HepG2 (cell line): ENCODE data around the gene LACTBL1. TPM values are rescaled to one million over a fixed set of nuclear protein-coding genes. Genes with fewer than 3 reads are reported as not detected.

Source experiments
- CAMTA2 ChIP-seq: sonication (generic); formaldehyde crosslinking; IDR thresholded peaks from 2 replicates; pipeline ENCODE4 v1.4.0; 2020; ENCODE audit warnings: mild to moderate bottlenecking, missing genetic modification reagents, borderline replicate concordance
- CERS6 ChIP-seq: sonication (generic); formaldehyde crosslinking; IDR thresholded peaks from 2 replicates; pipeline ENCODE4 v1.5.0; 2020; ENCODE audit warnings: missing genetic modification reagents
- GLI4 ChIP-seq: sonication (generic); formaldehyde crosslinking; IDR thresholded peaks from 2 replicates; pipeline ENCODE4 v1.5.1; 2020; ENCODE audit warnings: missing genetic modification reagents, mild to moderate bottlenecking, moderate library complexity, borderline replicate concordance
- HNF4G ChIP-seq, 2 experiments: sonication (generic) in 1 of 2; formaldehyde crosslinking in 1 of 2; IDR thresholded peaks; 2 replicates each; pipeline versions ENCODE4 v1.4.0 to v1.6.1; 2011 to 2020; ENCODE audit warnings: borderline replicate concordance in 2 of 2, low read depth in 2 of 2, mild to moderate bottlenecking in 2 of 2, low read length in 1 of 2, missing genetic modification reagents in 1 of 2, moderate library complexity in 1 of 2
- HNRNPH1 ChIP-seq: fragments of 200-400 bp; formaldehyde crosslinking; optimal IDR thresholded peaks from 2 replicates; pipeline ENCODE3; 2017; ENCODE audit warnings: mild to moderate bottlenecking, low read depth, low read length
- KDM1A ChIP-seq: IDR thresholded peaks from 2 replicates; pipeline ENCODE4 v1.6.1; 2016; ENCODE audit warnings: missing compliant biosample characterization
- POGZ ChIP-seq: sonication (generic); formaldehyde crosslinking; IDR thresholded peaks from 2 replicates; pipeline ENCODE4 v1.4.0; 2020; ENCODE audit warnings: mild to moderate bottlenecking, missing genetic modification reagents
- TBX2 ChIP-seq: sonication (generic); formaldehyde crosslinking; IDR thresholded peaks from 2 replicates; pipeline ENCODE4 v1.5.0; 2020; ENCODE audit warnings: missing genetic modification reagents, mild to moderate bottlenecking, borderline replicate concordance
- TCF12 ChIP-seq, 2 experiments: fragments of 450-650 bp in 1 of 2; sonication (generic) in 1 of 2; formaldehyde crosslinking in 1 of 2; IDR thresholded peaks; 2 replicates each; pipeline versions ENCODE4 v1.6.1 to v1.8.0; 2017 to 2022; ENCODE audit warnings: antibody characterized with exemption in 1 of 2, mild to moderate bottlenecking in 1 of 2, missing genetic modification reagents in 1 of 2, moderate library complexity in 1 of 2
- TEAD2 ChIP-seq: sonication (generic); formaldehyde crosslinking; IDR thresholded peaks from 2 replicates; pipeline ENCODE4 v1.9.0; 2021; ENCODE audit warnings: missing genetic modification reagents
- UBTF ChIP-seq: sonication (generic); formaldehyde crosslinking; IDR thresholded peaks from 2 replicates; pipeline ENCODE4 v1.4.0; 2020; ENCODE audit warnings: mild to moderate bottlenecking, missing genetic modification reagents
- ZEB1 ChIP-seq: IDR thresholded peaks from 2 replicates; pipeline ENCODE4 v1.6.1; 2012; ENCODE audit warnings: mild to moderate bottlenecking, low read depth, inconsistent platforms; ENCODE audit not compliant: insufficient replicate concordance
- ZNF256 ChIP-seq: sonication (generic); formaldehyde crosslinking; conservative IDR thresholded peaks from 2 replicates; pipeline ENCODE4 v1.4.0; 2020; ENCODE audit warnings: missing genetic modification reagents
- ZNF556 ChIP-seq: sonication (generic); formaldehyde crosslinking; IDR thresholded peaks from 2 replicates; pipeline ENCODE4 v1.4.0; 2020; ENCODE audit warnings: mild to moderate bottlenecking, missing genetic modification reagents, borderline replicate concordance
- ZNF609 ChIP-seq: sonication (generic); formaldehyde crosslinking; IDR thresholded peaks from 2 replicates; pipeline ENCODE4 v1.4.0; 2020; ENCODE audit warnings: mild to moderate bottlenecking, missing genetic modification reagents, borderline replicate concordance
- ZNF644 ChIP-seq: IDR thresholded peaks from 2 replicates; pipeline ENCODE4 v1.6.1; 2016; ENCODE audit warnings: low read depth
- ZNF703 ChIP-seq: sonication (generic); formaldehyde crosslinking; IDR thresholded peaks from 2 replicates; pipeline ENCODE4 v1.5.1; 2020; ENCODE audit warnings: missing genetic modification reagents, mild to moderate bottlenecking, moderate library complexity, borderline replicate concordance
- polyA plus RNA-seq, 8 experiments: library from polyadenylated mRNA; depleted of rRNA in 3 of 8; stranded (reverse) in 7 of 8; unstranded in 1 of 8; fragments of >200 nt; fragmentation: Illumina TruSeq in 4 of 8; extraction: Trizol in 4 of 8; gene quantifications; 2 replicates each; pipeline versions ENCODE4 v1.2.1 to v1.2.3, GENCODE V29; 2011 to 2016; ENCODE audit warnings: low read depth in 4 of 8, missing spikeins in 1 of 8, mixed read lengths in 1 of 8; ENCODE audit not compliant: insufficient read depth in 1 of 8
- total RNA-seq, 5 experiments: library from RNA; depleted of rRNA; stranded (reverse); fragments of >200 nt; fragmentation: Illumina TruSeq; extraction: Trizol; gene quantifications; 2 replicates each; pipeline ENCODE4 v1.2.3, GENCODE V29; 2016; ENCODE audit warnings: low read depth in 1 of 5

Gene LACTBL1
- total and polyA plus RNA-seq, 2 of the 13 experiments (the other 11 are each of a cell fraction or from before 2014, with no cell fraction given) = 0.12 to 1.3 TPM

- TF ChIP-seq ZNF609 (CRISPR knock-in tag) (no peak), TBX2 (no peak), UBTF (CRISPR knock-in tag) (no peak), GLI4 (CRISPR knock-in tag) (no peak), ZNF703 (CRISPR knock-in tag) (no peak), CERS6 (CRISPR knock-in tag) (no peak), KDM1A (no peak), ZNF556 (CRISPR knock-in tag) (no peak), ZNF644 (CRISPR knock-in tag) (no peak), ZNF256 (CRISPR knock-in tag) (no peak), TCF12 (IDR thresholded peaks at IDR 0.05) (no peak), TCF12 (CRISPR knock-in tag; IDR thresholded peaks at IDR 0.05) (no peak), ZEB1 (no peak), HNF4G (IDR thresholded peaks at IDR 0.05; ENCODE audit: borderline replicate concordance, low read depth, low read length) (0 out of 2 replicates have a peak, but pooled peaks have one; percentile 34), HNF4G (CRISPR knock-in tag; IDR thresholded peaks at IDR 0.05; ENCODE audit: borderline replicate concordance, low read depth) (no peak), CAMTA2 (no peak), TEAD2 (CRISPR knock-in tag) (no peak), POGZ (CRISPR knock-in tag) (no peak), HNRNPH1 (no peak)
Observed at GRCh38 chr1:23020706-23021405, 48.2 kb upstream of the LACTBL1 start (continued).
